ENCODE measurements around the gene CACHD1.

- TF ChIP-seq CTCF (IDR thresholded peaks at IDR 0.05; ENCODE audit: poor library complexity, severe bottlenecking) (peak; percentile 57), POLR2AphosphoS5 (IDR thresholded peaks at IDR 0.05) (no peak), RAD21 (conservative IDR thresholded peaks at IDR 0.05) (peak; percentile 56), REST (IDR thresholded peaks at IDR 0.05; ENCODE audit: borderline replicate concordance) (no peak), MXI1 (conservative IDR thresholded peaks at IDR 0.05; ENCODE audit: poor library complexity, severe bottlenecking) (no peak), EZH2 (IDR thresholded peaks at IDR 0.05; ENCODE audit: borderline replicate concordance, insufficient read depth, low read length, poor library complexity, severe bottlenecking) (no peak)
Measured at GRCh38 chr1:64675718-64676345, 205.9 kb downstream of the CACHD1 start.

Measured in neural cell (in vitro differentiated cells).